Measurements from ENCODE around the gene SNED1. TPM values are rescaled to one million over a fixed set of nuclear protein-coding genes. Genes with fewer than 3 reads are reported as not detected.
A peak's percentile ranks its signal among the peaks of the same experiment; 100 is the strongest.

Gene SNED1
- polyA plus RNA-seq, 1 experiment: 3.9 TPM

GRCh38 chr2:241094924-241095420 lies 96.6 kb downstream of the SNED1 start:
- Histone ChIP-seq H3K27me3 (ENCODE audit: control insufficient read depth, insufficient read depth, low read length) (no peaks in the 10 kb centered on the region), H3K36me3 (ENCODE audit: control insufficient read depth, insufficient read depth, low read length) (peaks cover 28% of the 10 kb centered on the region), H3K4me3 (ENCODE audit: low read depth, low read length) (no peak overlapping the region)
- POLR2A ChIA-PET: no interaction called here
- CTCF ChIA-PET: interaction anchor here (0.6 to 1.4 kb wide), 2 partner anchors 17 to 134 kb away, joined by 6 to 10 read pairs; no protein-coding TSS in a partner anchor
- DNase-seq (ENCODE audit: low read depth): no peak
- TF ChIP-seq CTCF (IDR thresholded peaks at IDR 0.05; ENCODE audit: insufficient read depth, low read depth, low read length): no peak

GRCh38 chr2:241095594-241096290 lies 97.3 kb downstream of the SNED1 start:
- DNase-seq (ENCODE audit: low read depth): no peak
- CTCF ChIA-PET: interaction anchor here (1.4 kb wide), 1 partner anchor 18 kb away, joined by 10 read pairs; no protein-coding TSS in a partner anchor
- TF ChIP-seq CTCF (IDR thresholded peaks at IDR 0.05; ENCODE audit: insufficient read depth, low read depth, low read length): no peak
- Histone ChIP-seq H3K27me3 (ENCODE audit: control insufficient read depth, insufficient read depth, low read length) (no peaks in the 10 kb centered on the region), H3K4me3 (ENCODE audit: low read depth, low read length) (no peak overlapping the region), H3K36me3 (ENCODE audit: control insufficient read depth, insufficient read depth, low read length) (peaks cover 28% of the 10 kb centered on the region)
- POLR2A ChIA-PET: no interaction called here

GRCh38 chr2:241096979-241097378 lies 98.6 kb downstream of the SNED1 start:
- no peaks in the 10 kb centered on the region for H3K27me3 ChIP-seq (ENCODE audit: control insufficient read depth, insufficient read depth, low read length)
- no peak for TF ChIP-seq CTCF (IDR thresholded peaks at IDR 0.05; ENCODE audit: insufficient read depth, low read depth, low read length)
- POLR2A ChIA-PET: no interaction called here
- CTCF ChIA-PET: no interaction called here
- no peak overlapping the region for H3K4me3 ChIP-seq (ENCODE audit: low read depth, low read length)
- H3K36me3 ChIP-seq (ENCODE audit: control insufficient read depth, insufficient read depth, low read length): peaks cover 19% of the 10 kb centered on the region
- no peak for DNase-seq (ENCODE audit: low read depth)

- ChIA-PET CTCF (no interaction called here), POLR2A (no interaction called here)
- Histone ChIP-seq H3K27me3 (ENCODE audit: control insufficient read depth, insufficient read depth, low read length) (no peaks in the 10 kb centered on the region), H3K4me3 (ENCODE audit: low read depth, low read length) (no peak overlapping the region), H3K36me3 (ENCODE audit: control insufficient read depth, insufficient read depth, low read length) (peaks cover 15% of the 10 kb centered on the region)
- no peak for TF ChIP-seq CTCF (IDR thresholded peaks at IDR 0.05; ENCODE audit: insufficient read depth, low read depth, low read length)
- no peak for DNase-seq (ENCODE audit: low read depth)
Observed at GRCh38 chr2:241099246-241099645, 100.8 kb downstream of the SNED1 start.

GRCh38 chr2:241102239-241102803 lies 103.9 kb downstream of the SNED1 start, which contains the start of gene MTERF4:
MTERF4 (minus strand) TSS chr2:241102287; CDS start chr2:241102273, 14 bp downstream.
- POLR2A ChIA-PET: no interaction called here
- Histone ChIP-seq H3K36me3 (ENCODE audit: control insufficient read depth, insufficient read depth, low read length) (peaks cover 8% of the 10 kb centered on the region; the same call in 1 of the 2 replicates), H3K27me3 (ENCODE audit: control insufficient read depth, insufficient read depth, low read length) (no peaks in the 10 kb centered on the region), H3K4me3 (ENCODE audit: low read depth, low read length) (peak within 1 kb of the TSS; percentile 94)
- peak; percentile 27 for DNase-seq (ENCODE audit: low read depth)
- TF ChIP-seq CTCF (IDR thresholded peaks at IDR 0.05; ENCODE audit: insufficient read depth, low read depth, low read length): no peak
- CTCF ChIA-PET: interaction anchor here (0.9 to 1.4 kb wide), 2 partner anchors 24 to 188 kb away, joined by 3 to 4 read pairs; no protein-coding TSS in a partner anchor

Data from BJ (cell line).